GM18517 (cell line): ENCODE results near the gene HNRNPA1.
"Not testable (repeated sequence)": the region's sequence is repeated elsewhere in the genome, so short reads cannot be mapped to it uniquely, and the experiment has no call there.

Source experiments
- ATAC-seq: cut with Tn5 transposase; IDR thresholded peaks from one replicate; pipeline ENCODE4 v1.9.1; 2021; ENCODE audit warnings: mild to moderate bottlenecking, moderate library complexity; ENCODE audit not compliant: unreplicated experiment

HNRNPA1 gene

DNA sequence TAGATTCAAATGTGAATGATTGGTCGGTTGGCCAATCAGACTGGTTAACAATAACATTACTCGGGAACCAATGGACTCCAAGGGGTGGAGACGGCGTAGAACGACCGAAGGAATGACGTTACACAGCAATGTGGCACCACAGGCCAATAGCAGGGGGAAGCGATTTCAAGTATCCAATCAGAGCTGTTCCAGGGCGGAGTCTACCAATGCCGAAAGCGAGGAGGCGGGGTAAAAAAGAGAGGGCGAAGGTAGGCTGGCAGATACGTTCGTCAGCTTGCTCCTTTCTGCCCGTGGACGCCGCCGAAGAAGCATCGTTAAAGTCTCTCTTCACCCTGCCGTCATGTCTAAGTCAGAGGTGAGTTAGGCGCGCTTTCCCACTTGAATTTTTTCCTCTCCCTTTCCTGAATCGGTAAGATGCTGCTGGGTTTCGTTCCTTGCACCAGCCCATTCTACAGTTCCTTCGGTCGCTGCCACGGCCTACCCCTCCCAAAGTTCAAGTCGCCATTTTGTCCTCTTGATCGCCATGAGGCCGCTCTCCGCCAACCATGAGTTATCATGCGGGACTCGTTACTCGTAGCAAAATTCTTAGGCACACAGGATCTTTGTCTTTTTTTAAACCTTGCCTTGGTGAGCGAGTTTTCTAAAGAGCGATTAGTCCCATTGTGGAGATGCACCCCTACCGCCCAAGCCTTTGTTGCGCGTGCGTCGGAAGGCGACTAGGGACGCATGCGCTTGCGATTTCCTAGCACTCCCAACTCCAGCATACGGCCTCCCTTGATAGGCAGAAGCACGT, at the start of gene HNRNPA1:
Gene HNRNPA1, plus strand, starts transcription at position 259 of the 793 bp plus-strand sequence. Its CDS starts 82 bp downstream, at position 341.
- peak; percentile 80 for ATAC-seq

DNA sequence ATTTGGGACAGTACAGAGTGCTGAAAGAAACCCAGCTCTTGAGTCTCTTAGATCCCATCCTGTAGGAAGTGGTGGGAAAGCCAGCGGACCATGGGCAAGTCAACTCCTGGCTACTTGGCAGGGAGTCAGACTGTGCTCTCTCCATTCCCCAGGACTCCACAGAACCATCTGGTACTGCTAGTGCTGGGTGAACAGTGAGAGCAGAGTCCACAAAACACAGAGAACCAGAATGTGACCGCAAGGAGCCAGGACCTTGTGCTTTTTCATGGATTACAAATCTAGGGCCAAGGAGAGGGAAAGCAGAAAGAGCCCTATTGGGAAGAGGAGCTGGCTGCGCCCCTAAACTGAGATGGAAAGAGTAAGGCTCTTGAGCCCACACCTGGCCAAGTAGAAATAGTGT, 49.3 kb upstream of the HNRNPA1 start:
- not testable (repeated sequence) for ATAC-seq

DNA sequence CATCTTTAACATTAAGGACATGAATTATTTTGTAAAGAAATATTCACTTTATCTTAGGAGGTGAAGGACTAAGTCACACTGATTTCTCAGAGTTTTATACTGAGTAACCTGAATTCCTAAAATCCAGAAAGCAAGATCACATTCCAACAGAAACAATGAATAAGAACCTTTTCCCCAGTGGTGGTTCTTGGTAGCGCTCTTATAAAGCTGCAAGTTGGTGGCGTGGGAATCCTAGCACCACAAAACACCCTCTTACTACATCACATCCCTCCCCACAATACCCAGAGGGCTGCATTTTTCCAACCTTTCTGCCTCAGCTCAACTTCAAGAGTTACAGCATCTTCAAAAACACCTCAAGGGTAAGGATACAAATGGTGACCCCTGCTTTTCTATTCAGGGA, 47.7 kb upstream of the HNRNPA1 start:
- ATAC-seq, result no peak

DNA sequence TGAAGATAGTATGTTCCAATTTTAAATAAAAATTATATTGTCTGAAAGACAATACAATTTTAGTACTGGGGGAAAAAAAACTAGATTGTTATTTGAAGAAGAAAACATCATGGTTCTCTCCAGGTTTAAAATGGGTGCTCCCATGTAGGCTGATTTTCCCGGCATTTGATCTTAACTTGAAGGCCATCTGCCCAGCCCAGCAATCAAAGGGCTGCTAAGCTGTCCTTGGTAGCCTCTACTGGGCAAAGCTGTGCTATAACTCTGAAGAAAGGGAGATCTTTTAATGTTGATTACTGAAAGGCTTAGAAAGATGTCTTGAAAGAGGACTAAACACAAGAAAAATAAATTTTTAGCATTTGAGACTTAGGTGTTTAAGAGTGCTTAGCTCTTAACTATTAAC, 42.0 kb upstream of the HNRNPA1 start:
- ATAC-seq, result no peak

DNA sequence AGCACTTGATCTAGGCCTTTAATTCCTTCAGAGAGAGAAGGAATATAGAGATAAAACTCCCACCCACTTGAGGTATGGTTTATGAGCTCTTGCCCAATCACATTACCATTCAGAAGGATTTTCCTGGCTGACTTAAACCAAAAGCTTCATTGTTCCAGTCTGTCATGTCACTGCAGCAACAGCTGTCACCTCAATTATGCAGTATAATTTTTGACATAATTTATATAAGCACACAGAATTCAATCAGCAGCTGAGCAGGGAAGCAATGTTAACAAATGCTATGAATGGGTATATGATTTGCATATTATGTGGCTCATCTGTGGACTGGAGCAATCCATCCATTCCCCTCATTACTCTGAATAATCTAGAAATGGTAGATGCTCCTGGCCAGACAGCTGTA, 40.9 kb upstream of the HNRNPA1 start:
- no peak for ATAC-seq

DNA sequence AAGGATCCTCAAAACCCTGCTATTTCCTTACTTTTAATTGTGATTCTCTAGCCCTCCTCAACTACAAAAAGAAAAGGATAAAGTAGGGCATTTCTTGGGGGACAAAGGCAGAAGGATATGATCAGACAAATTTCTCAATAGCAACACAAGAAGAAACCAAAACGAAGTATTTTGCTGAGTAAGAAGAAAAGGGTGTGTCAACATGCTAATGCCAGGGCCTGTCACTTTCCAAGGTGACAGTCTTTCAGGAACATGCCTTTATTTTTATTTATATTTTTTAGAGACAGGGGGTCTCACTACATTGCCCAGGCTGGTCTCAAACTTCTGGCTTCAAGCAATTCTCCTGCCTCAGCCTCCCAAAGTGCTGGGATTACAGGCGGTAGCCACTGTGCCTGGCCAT, 40.4 kb upstream of the HNRNPA1 start:
- ATAC-seq, result no peak

DNA sequence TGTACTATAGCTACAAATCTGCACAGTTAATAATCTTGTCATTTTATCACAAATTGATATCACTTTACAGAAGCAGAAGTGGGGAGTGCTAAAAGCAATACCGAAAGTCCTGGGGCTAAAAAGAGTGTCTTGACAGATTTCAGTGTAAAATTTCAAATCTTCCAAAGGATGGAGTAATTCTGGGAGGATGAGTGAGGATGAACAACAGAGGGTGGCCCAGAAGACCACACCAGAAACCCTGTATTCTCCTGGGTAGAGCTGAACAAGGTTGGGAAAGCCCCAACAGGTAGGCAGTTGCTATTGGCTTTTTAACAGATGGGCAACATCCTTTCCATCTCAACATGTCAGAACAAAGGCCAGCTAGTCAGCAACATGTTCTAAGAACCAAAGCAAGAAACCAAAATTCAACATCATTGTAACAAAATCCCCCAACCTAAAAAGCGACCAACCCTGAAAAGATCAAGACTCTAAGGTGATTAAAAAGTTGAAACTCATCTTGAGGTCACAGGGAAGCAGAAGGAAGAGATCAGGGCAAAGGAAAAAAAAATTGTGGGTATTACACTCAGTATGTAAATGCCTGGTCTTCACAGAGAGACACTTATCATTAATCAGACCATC, 39.4 kb upstream of the HNRNPA1 start:
- ATAC-seq, result no peak

DNA sequence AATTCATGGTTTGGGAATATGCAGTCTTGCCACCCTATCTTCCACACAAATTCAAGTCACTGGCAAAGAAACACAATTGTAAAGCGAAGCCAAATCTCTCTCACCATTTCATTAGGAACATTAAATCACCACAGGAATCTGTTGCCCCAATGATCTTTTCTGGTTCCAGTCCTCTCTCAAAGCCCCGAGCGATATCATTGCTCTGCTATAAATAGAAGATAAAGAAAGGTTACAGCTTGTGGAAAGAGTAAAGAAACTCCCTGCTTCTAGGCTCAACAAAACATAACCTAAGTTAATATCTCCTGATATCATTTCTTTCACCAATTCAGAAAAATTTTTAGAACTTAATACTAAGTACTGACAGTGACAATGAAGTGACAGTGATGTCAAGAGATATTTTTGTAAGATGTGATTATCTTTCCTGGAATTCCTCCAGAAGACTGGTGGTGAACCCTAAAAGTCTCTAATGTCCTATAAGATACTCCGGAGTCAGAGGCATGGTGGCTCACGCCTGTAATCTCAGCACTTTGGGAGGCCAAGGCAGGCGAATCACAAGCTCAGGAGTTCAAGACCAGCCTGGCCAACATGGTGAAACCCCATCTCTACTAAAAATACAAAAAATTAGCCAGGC, 34.4 kb upstream of the HNRNPA1 start:
- ATAC-seq, result no peak

DNA sequence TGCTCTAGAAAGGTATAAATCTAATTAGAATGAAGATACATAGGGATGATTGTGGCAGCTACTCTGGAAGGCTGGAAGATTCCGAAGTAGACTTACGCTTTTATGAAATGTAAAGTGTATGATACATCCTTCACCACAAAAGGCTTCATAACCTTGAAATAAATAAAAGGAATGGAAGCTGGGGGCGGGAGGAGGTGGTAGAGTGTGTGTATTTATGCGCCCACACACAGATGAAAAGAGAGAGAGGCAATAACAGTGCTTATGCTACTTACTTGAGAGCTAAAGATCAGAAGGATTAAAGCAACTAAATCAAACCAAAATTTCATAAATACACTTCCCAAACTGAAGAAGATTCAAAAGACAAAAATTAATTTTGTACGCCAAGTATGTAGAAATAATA, 31.0 kb upstream of the HNRNPA1 start:
- ATAC-seq, result no peak

DNA sequence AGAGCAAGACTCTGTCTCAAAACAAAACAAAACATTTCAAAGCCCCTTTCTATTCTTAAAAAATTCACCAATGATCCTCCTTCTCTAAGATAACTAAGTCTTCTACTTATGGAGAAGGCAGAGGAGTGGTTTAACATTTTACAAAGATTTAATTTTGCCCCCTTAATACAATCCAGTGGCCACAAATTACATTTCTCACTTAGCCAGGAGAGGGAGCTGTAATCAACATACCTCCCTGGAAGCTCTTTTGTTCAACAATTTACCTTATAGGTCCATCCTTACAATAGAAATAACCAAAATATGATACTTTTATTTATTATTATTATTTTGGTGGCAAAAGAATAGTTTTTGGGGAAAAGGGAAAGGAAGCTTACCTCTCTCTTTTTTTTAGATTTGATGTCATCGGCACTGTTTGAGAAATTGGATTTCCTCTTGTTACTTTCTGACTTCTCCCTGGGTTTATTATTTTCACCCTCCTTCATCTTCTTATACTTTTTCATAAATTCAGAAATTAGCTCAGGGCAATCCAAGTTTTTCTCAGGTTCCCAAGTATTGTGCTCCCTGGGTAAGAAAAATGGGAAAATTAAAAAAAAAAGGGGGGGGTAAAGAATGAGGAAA, 28.8 kb upstream of the HNRNPA1 start:
- no peak for ATAC-seq

DNA sequence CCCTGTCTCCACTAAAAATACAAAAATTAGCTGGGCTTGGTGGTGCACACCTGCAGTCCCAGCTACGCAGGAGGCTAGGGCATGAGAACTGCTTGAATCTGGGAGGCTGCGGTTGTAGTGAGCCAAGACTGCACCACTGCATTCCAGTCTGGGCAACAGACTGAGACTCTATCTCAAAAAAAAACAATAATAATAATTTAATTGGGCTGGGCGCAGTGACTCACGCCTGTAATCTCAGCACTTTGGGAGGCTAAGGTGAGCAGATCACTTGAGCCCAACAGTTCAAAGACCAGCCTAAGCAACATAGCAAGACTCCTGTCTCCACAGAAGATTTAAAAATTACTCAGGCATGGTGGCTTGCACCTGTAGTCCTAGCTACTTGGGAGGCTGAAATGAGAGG, 27.3 kb upstream of the HNRNPA1 start:
- ATAC-seq, result no peak

DNA sequence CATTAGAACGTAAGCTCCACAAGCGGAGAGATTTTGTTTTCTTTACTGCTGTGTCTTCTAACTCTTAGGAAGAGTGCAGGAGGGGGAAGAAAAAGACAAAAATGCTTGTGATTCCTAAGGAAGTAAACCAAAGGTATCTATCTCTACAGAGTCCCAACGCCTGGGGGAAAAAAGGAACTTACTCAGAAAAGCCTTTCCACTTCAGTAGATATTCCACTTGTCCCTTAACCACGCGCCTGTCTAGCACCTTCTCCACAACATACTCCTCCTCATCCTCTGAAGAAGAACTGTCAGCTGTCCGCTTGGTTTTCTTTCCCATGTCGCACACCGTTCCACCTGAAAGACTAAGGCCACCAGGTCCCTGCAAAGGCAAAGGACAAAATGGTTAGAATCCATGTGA, 23.2 kb upstream of the HNRNPA1 start:
- no peak for ATAC-seq

DNA sequence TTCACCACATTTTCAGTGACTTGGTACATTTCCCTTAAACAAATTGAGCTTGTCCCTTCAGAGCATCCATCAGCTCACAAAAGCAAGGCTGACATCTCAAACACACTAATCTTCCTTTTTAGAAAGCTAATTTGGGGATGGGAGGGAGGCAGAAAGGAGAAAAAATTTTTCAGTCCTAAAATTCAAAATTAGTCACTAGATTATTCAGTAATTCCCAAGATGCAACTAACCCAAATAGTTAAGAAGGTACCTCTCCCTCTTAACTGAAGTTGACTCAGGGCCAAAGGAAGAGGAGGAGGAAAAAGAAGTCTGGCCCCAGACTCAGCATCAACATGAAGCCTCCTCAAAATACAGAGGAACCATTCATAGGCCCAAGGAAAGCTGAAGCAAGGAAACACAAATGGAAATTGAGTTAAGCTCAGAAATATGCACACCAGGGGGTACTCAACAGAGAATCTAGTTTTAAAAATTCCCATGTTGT, 22.3 kb upstream of the HNRNPA1 start:
- no peak for ATAC-seq

DNA sequence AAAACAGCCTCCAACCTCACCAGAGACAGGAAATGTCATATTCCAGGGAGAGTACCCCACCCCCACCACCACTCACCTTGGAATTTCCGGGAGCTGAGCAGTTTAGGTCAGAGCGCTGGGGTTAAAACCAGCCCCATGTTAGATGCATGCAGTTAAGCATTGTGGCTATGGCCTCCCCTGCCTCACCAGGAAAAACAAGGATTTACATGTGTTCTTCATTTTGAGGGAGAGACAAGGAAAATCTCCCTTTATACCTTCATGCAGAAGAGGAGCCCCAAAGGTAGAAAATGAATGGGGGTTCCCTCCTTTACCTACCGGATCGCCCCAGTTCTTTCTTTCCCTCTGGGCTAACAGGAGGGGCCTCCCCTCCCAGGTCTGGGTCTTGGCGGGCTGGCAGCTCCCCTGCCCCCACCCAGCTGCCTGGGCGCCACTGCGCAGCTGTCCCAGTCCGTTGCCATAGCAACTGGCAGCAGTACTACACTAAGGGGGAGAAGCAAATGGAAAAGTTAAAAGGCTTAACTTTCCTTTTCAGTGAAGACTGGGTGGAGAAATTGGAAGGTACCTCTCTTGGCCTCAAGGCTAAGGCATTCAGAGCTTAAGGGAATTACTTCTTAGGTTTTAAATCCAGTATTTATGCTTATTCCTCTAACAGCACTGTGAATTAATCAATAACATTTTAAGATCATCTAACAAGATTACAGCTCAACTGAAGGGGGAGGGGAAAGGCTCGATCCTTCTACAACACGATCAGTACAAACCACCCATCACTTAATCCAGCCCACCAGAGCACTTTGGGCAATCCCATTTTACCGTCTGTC, 21.1 kb upstream of the HNRNPA1 start:
- peak; percentile 60 for ATAC-seq

DNA sequence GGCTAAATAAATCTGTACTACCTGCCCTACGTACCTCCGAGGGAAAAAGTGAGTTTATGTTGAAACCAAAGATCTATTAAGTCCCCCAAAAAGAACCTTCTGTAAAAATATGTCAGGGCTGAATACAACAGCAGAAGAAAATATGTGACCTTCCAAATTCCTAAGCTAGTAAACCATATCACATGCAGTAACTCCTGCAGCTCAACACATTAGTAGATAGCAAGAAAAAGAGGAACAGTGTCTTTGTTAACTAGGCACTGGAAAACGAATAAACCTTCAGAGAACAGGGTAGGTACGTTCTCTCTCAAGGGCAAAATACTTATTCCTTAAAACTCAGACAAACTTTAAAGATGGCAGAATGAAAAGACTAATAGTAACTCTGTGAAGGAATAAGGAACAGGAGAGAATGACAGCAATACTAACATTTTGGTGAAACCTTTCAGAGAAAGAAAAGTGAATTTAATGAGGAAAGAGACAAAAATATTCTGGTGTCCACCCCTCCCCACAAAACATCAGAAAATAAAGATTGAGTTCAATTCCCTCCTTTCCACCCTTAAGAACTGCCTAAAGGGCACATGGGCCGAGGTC, 18.6 kb upstream of the HNRNPA1 start:
- no peak for ATAC-seq

DNA sequence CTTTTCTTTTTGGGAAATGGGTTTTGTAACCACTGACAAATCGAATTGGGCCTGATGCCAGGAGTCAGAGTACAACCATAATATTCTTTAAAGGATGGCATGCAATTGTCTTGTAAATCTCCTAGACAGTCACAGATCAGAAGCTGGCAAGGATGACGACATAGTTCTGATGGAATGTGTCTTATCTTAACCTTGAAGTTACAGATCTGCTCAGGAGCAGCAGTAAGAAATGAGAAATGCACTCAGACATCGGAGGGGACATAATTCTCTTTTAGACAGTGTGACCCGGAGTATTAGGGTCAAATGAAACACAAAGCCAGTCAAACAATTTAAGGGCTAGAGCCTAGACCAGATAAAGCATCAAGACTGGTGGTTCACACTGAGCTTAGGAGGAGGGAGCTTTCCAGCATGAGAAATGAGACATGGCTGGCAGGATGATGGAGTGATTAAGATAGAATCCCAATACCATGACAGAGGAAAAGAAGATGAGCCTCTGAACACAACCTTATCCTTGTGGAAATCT, 18.1 kb upstream of the HNRNPA1 start:
- no peak for ATAC-seq

DNA sequence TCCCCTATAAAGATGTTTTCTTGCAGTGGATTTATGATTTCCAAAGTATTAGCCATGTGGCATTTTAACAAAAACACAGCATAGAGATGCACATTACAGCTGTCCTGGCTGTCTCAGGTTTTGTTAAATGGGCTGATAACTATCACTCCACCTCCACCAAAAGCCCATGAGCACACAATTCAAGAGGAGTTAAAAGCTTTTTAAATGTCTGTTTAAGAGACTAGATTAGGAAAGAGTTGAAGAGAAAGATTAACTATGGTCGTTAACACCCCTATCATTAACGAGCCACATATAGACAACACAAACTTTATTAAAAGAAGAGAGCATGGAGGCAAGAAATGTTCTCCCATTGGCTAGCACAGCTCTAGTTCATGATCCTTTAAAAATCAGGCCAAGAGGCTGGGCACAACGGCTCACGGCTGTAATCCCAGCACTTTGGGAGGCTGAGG, 15.1 kb upstream of the HNRNPA1 start:
- no peak for ATAC-seq

DNA sequence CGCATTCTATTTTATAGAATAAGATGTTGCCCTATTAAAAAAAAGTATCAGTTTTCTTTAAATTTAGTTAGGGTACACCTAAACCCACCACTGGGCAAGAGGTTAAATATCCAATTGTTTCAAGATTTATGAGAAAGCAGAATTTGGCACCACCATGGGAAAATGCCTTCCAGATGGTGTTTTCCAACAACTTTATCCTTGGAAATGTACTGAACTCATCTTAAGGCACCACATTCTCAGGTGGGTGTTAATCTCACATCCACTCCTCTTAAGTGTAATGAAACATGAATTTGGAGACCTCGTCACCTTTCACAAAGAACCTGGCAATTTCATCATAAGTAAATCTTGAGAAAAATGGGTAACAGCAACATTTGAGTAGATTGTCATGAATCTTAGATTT, 13.7 kb upstream of the HNRNPA1 start:
- ATAC-seq, result no peak

DNA sequence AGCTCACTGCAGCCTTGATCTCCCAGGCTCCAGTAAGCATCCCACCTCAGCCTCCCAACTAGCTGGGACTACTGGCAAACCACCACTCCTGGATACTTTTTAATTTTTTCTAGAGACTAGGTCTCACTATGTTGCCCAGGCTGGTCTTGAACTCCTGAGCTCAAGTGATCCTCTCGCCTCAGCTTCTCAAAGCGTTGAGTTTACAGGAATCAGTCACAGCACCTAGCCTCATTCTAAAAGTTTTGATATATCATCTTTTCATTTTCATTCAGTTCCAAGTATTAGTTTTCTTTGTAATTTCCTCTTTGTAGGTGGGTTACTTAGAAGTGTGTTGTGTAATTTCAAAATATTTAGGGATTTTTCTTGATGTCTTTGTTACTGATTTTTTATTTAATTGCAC, 10.2 kb upstream of the HNRNPA1 start:
- no peak for ATAC-seq

DNA sequence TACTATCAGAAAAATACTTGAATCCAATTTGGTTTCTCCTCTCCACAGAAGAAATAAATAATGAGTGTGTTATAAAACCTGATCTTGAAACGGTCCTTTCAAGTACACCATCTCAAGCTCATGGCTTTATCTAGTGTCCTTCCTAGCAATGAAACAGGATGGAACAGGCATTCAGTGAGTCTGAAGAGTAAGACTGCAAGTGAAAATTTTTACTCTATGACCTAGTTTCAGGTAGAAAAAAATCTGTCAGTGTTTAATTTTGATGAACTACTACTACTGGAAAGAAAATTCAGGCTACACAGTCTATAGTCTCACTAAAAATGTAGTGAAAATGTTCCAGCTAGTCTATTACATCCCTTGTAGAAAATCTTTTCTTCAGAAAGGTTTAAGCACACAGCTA, 8.3 kb upstream of the HNRNPA1 start:
- ATAC-seq, result no peak
